DLD1 (cell line): ENCODE data around the gene FEN1.

Source experiments
- in situ Hi-C: cut with HindIII; loops from 2 replicates; pipeline ENCODE4 v1.10.0; 2017; ENCODE audit warnings: low sequenced_read_pairs

Gene FEN1

DNA sequence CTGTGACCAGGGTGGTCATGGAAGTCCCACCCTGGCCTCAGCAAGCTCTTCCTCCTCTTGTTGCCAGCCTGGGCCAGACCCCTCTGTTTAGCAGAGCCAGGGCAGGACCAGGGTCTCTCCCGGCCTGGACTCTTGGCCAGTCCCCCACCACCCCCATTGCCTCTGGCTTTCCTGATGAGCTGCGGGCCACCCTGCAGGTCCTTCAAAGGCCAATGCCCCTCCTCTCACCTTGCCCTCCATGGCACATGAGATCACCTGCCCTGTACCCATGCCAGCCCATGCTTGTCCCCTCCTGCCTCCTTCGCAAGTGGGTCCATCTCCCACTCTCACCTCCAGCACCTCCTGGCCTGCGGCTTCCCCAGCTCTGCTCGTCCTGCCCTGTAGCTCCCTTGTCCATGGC is 45.8 kb downstream of the FEN1 start:
- in situ Hi-C loops = no loop called here

DNA sequence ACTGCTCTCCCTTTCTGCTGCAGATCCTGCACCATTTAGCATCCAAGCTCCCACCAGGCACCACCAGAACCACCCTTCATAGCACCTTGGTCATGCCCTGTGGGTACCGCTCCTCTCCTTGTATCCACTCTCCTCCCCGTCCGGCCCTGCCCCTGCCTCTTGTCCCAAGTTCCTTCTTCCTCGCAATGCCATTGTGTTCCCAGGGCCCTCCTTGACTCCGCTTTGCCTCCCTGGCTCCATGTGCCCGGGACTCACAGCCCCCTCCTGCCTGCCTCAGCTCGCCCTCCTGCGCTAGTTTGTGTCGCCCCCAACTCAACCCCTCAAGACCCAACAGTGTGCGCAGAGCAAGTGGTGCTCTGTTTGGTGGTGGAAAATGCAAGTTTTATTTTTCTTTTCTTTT is 46.2 kb downstream of the FEN1 start:
- in situ Hi-C loops = no loop called here

DNA sequence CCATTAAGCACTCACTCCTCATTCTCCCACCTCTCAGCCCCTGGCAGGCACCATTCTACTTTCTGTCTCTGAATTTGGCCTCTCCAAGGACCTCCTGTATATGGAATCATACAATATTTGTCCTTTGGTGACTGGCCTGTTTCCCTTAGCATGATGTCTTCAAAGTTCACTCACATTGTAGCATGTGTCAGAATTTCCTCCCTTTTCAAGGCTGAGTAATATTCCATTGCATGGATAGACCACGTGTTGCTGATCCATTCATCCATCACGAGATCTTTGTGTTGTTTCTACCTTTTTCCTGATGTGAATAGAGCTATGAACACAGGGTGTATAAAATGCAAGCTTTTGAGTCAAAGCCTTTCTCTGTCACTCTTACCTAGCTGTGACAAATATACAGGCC is 47.0 kb downstream of the FEN1 start:
- in situ Hi-C loops = no loop called here

DNA sequence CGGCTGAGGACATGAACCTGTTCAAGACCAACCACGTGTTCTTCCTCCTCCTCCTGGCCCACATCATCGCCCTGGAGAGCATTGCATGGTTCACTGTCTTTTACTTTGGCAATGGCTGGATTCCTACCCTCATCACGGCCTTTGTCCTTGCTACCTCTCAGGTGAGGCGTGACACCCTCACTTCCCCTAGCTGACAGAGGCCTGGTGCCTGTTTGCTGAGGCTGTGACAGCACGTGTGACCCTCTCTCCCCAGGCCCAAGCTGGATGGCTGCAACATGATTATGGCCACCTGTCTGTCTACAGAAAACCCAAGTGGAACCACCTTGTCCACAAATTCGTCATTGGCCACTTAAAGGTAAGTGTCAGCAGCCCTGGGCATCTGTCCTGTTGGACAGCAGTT is 47.7 kb downstream of the FEN1 start:
- in situ Hi-C loops = no loop called here

DNA sequence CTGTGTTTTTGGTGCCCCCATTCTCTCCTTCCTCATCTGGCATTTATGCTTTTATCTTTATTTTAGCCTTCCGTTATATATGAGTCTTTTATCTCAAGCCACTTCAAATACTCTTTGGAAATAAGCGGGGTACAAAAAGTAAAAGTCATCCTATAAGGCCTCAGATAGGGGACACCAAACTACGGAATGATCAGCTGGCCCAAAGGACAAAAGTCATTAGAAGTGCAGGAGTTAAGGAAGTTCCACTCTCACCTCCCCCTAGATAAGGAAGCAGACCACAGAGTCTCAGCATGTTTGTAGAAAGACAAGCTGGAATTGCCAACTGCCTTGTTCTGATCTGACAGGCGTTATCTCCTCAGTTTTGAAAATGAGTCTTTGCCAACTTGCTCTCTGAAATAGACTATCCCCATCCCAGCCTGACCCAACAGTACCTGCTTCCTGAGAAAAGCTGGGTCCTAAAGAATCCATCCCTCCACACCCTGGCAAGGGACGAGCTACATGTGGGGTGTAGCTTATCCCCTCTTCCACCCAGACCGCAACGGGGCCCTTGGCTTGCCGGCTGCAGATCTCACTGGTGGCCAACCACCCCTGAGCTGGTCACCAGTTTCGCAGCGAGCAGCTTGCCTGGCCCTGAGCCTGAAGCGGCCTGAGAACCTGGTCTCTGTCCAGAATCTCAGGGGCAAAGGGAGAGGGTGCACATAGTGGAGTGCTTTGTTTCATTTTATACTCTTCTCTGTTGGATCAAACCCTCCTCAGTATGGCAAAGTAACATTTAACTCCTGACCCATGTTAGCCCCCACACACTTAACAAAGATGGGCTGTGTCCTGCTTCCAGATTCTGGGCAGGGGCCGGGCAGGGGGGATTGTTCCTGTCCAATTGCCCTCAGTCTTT is 49.2 kb downstream of the FEN1 start:
- in situ Hi-C loops = no loop called here

DNA sequence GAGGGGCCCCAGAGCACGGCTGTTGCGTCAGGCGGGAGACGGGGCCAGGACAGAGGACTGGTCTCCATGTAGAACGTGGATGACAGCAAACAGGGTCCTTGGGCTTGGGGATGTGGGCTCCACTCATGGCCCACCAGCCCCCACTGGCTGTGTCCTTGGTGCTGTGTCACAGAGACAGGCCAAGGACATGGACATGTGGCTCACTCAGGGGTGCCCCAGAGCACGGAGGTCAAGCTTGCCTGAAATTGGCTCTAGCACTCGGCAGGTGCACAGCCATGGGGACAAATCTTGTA is 49.8 kb downstream of the FEN1 start:
- in situ Hi-C loops = no loop called here

DNA sequence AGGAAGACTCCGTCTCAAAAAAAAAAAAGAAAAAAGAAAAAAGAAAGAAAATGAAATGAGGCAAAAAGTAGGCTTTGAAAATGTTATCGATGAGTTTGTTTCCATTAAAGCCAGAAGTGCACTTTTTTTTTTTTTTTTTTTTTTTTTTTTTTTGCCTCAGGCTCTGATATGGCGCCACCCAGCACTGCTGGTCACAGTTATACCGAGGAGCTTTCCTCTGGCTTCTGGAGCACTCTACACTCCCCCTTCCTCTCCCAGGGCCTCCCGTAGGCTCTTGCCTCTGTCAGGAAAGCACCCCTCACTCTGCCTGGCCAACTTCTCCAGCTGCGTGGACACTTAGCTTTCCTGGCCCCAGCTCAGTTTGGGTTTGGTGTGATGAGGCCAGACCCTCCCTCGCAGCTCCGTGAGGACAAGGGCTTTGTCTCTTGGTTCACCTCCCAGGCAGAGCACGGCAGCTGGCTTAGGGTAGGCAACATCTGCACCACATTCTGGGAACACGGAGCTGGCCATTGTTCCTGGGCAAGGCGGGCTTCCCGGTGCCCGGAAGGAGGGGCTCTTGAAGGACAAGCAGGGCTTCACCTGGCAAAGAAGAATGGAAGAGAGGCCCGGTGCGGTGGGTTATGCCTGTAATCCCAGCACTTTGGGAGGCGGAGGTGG is 52.3 kb downstream of the FEN1 start:
- in situ Hi-C loops = no loop called here

DNA sequence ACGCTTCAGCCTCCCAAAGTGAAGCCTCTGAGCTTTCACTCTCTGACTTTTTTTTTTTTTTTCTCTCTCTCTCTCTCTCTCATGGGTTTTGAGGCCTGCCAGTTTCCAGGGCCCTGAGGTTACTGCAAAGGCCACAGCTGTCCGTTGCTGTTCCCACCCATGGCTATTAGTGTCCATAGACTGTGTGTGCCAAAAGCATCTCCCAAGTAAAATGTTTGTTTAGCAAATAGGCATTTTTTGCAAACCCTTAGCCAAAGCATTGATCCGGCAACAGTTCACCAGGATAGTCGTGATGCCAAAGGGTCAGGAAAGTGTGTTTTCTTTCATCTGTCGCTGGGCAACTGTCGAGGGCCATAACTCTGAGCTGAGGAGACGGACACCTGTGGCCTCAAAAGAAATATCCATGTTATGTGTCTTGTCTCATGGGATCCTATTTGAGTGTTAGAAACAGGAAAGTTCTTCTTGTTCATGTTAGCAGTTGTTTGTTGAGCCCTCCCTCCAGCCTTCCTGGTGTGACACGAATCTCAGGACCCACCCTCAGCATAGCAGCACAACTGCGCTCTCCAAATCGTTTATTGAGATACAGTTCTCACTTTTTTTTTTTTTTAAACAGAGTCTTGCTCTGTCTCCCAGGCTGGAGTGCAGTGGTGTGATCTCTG is 53.8 kb downstream of the FEN1 start:
- in situ Hi-C loops = no loop called here
